ENCODE results near the gene F12. TPM values are rescaled to one million over a fixed set of nuclear protein-coding genes. Genes with fewer than 3 reads are reported as not detected.
"Not testable (repeated sequence)": the region's sequence is repeated elsewhere in the genome, so short reads cannot be mapped to it uniquely, and the experiment has no call there.

F12 gene
- total RNA-seq, 2 experiments from 2014 or later: 12.0 to 12.7 TPM

DNA sequence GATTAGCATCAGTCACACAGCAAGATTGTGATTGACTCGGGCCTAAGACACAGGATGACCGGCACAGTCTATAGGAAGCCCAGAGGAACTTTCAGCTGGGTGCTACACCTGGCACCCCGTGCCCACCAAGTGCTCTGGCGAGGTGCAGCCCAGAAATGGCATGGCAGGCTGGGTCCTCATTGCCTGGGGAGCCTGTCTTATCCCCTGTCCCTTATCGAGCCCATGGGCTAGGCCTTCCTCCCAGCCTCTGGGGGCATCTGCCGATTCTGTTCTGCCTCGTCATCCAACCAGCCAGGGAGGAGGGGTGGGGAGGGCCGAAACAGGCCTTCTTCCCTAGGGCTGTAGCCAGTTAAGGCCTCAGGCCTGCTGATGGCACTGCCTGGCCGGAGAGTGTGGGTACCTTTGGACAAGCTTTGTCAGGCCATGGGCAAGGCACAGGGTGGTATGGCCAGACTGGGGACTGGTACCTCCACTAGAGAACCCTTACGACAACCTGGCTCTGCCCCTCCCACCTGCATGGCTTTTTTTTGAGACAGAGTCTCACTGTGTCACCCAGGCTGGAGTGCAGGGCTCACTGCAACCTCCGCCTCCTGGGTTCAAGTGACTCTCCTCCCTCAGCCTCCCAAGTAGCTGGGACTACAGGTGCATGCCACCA, 18.7 kb upstream of the F12 start:
- CTCF ChIA-PET: interaction anchor here (0.8 to 14.3 kb wide), 9 partner anchors 12 to 118 kb away, joined by 3 to 145 read pairs (median 11); partner anchors contain the start of genes F12 and PFN3
- POLR2A ChIA-PET: interaction anchor here (1.0 to 10.3 kb wide), 6 partner anchors 13 to 76 kb away, joined by 3 to 226 read pairs (median 14); partner anchors contain the start of genes LMAN2 and PRR7

DNA sequence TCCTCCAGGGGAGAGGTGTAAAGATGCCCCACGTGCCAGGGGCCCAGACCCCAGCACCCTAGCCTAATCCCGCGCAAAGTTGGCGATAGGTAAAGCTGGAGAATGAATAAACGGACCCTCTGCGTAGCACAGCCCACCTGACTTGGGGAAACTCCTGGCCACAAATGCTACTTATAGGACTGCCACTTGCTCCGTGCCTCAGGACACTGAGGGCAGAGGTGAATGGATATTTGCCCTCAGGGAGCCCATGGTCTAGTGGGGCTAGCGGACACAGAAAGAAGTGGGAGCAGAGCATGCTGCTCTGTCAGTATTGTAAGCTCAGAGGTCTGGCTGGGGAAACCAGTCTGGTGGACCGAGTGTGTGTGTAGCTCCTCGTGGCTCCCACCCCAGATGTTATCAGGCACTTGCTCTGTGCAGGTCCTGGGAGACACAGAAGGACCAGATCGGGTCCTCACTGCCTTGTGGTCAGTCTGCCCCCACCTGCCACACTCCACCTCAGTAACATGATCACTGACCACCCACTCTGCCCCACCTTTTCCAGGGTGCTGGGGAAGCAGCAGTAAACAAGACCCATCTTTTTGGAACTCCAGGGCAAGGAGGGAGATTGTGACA, 18.0 kb upstream of the F12 start:
- ChIA-PET POLR2A (interaction anchor here (1.0 to 10.3 kb wide), 8 partner anchors 12 to 75 kb away, joined by 3 to 226 read pairs (median 6); partner anchors contain the start of genes LMAN2, PDLIM7 and PRR7), CTCF (interaction anchor here (1.0 to 14.3 kb wide), 5 partner anchors 18 to 314 kb away, joined by 4 to 145 read pairs (median 32); partner anchors contain the start of genes F12 and PFN3)

DNA sequence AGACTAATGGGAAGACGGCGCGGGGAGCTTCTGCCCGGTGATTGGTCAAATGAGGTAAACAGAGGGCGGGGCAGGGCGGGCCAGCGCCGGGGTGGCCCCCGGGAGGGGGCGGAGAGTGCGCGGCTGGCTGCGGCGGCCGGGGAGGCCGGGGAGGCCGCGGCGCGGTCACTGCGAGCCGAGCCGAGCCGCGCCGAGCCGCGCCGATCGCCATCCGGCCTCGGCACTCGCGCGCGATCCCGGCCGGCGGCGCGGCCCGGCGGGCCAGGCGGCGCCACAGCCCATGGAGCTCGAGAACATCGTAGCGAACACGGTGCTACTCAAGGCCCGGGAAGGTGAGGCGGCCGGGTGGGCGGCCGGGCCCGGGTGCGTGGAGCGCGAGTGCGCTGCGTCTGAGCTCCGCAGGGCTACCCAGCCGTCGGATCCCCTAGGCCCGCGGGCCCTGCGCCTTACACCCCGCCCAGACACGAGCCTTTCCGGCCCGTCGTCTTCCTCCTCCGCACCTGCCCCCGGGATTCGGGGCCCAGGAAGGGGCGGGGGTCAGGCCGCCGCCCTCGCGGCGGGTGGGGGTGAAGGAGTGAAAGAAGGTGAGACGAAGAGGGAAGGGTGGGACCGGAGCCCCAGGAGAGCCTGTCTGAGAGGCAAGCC, 17.3 kb upstream of the F12 start, which contains the start of gene GRK6:
TSS of gene GRK6 (plus strand) at position 111 of the 645 bp plus-strand sequence. CDS start at position 281, 170 bp downstream.
- ChIA-PET POLR2A (interaction anchor here (0.6 to 10.3 kb wide), 11 partner anchors 11 to 71 kb away, joined by 3 to 226 read pairs (median 5); partner anchors contain the start of genes PDLIM7 and PRR7), CTCF (interaction anchor here (0.6 to 14.3 kb wide), 8 partner anchors 10 to 313 kb away, joined by 3 to 145 read pairs (median 8); partner anchors contain the start of genes F12 and PFN3)

DNA sequence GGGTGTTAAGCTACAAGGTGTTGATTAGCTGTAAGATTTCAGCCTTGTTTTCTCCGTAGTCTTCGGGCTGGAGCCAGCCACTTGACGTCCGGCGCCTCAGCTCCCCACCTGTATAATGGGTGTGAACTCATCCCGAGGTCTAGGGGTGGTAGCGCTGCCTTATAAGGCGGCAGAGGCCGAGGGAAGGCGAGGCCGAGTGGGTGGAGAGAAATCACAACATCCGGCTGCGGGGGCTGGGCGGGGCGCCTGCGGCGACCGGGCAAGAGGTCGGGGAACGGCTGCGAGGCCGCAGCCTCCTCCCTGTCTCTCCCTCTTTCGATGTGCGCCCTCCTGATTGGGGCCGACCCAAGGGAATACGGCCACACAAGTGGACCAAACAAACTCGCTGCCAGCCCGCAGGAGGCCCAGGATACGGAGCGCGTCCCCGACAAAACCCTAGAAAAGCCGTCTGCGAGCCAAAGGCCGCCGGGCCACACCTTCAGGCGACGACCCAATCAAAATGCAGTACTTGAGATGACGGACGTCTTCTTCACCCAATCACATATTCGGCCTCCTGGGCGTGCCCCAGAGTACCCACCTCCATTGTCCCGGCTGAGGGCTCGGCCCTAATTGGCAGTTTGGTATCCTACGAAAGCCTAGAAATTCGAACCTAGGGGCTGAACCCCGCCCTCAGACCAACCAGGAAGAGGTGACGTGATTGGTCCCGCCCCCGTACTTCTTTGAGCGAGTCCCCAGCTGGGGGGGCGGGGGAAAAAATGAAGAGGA, 16.6 kb upstream of the F12 start:
- CTCF ChIA-PET: interaction anchor here (0.6 to 14.3 kb wide), 8 partner anchors 10 to 313 kb away, joined by 3 to 145 read pairs (median 8); partner anchors contain the start of genes F12 and PFN3
- POLR2A ChIA-PET: interaction anchor here (0.6 to 10.3 kb wide), 12 partner anchors 17 to 72 kb away, joined by 3 to 226 read pairs (median 4); partner anchors contain the start of genes F12, PDLIM7 and PRR7

DNA sequence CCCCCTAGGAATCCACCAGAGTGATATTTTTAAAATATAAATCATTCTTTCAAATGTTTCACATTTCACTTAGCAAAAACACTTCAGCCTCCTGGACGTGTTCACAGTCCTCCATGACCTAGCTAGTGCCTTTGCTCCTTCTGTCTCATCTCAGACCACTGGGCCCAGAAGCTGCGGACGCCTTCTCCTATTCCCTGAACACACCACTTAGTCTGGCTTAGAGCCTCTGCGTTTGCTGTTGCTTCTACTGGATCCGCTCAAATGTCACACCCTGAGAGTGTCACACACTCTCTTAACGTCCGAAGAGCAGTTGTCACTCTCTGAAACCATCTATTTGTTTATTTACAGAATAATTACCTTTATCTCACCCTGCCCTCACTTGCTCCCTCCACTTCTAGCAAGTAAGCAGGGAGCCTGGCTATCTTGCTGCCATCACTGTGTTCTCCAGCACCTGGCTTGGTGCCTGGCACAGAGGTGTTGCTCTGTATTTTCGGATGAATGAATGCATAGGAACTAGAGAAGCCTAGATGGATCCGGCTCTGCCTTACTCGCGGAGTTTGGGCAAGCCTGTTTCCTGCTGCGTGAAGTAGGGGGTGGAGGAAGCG, 15.9 kb upstream of the F12 start:
- POLR2A ChIA-PET: interaction anchor here (0.6 to 10.3 kb wide), 6 partner anchors 11 to 72 kb away, joined by 3 to 226 read pairs (median 4); partner anchors contain the start of genes F12, PDLIM7 and PRR7
- CTCF ChIA-PET: interaction anchor here (1.2 to 14.3 kb wide), 7 partner anchors 9 to 53 kb away, joined by 3 to 145 read pairs (median 11); partner anchors contain the start of genes F12 and PFN3

DNA sequence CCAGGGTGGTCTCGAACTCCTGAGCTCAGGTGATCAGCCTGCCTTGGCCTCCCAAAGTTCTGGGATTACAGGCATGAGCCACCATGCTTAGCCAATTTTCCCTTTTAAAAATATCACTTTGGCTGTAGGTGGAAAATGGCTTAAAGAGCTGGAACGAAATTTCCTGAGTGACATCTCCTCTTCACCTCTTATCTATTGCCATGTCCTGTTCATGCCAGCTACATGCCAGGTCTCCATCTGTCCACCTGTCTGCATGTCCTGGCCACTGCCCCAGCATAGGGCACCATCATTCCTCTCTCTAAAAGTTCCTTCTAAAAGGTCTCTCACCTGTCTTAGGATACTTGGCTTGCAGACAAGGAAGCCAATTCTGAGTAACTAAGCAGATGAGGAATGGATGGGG, 14.3 kb upstream of the F12 start:
- CTCF ChIA-PET: interaction anchor here (1.0 to 14.3 kb wide), 4 partner anchors 9 to 34 kb away, joined by 3 to 145 read pairs (median 61); partner anchors contain the start of gene PFN3
- POLR2A ChIA-PET: no interaction called here

DNA sequence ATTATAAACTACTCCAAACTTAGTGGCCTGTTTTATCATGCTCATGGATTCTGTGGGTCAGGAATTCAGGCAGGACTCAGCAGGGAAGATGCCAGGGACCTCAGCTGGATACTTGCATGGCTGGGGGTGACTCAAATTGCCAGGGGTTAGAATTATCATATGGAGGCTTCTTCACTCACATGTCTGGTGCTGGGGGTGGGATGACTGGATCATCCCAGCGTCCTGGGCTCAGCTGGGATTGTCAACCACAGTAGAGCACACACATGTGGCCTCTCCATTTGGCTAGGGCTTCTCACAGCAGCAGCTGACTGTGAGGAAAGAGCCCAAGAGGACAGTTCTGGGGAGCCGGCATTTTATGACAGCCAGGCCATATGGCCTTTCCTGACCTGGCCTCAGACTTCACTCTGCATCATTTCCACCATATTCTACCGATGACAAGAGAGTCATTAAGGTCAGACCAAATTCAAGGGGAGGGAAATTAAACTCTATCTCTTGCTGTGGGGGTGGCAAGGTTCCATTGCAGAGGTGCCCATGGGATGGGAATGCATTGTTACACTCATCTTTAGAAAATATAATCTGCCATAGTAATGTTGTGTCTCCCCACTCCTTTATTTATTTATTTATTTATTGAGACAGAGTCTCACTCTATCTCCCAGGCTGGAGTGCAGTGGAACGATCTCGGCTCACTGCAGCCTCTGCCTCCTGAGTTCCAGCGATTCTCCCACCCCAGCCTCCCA, 11.9 kb upstream of the F12 start:
- ChIA-PET CTCF (interaction anchor here (1.1 to 14.3 kb wide), 3 partner anchors 18 to 111 kb away, joined by 3 to 145 read pairs (median 4); partner anchors contain the start of gene PFN3), POLR2A (no interaction called here)

DNA sequence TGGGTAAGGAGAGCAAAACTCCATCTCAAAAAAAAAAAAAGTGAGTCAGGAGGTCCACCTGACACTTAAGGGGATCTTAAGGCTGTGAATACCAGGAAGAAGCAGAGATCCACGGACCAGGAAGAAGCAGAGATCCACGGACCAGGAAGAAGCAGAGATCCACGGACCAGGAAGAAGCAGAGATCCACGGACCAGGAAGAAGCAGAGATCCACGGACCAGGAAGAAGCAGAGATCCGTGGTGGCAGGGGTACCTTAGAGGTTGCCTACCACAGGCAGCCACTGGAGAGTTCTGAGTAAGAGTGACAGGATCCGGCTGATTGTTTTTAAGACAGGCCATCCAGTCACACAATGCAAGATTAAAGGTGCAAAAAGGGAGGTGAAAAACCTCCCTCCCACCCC, 11.1 kb upstream of the F12 start:
- CTCF ChIA-PET, POLR2A ChIA-PET: not testable (repeated sequence)

- ChIA-PET CTCF (interaction anchor here (0.8 to 7.0 kb wide), 2 partner anchors 14 to 15 kb away, joined by 3 to 54 read pairs; no protein-coding TSS in a partner anchor), POLR2A (no interaction called here)
Observed at GRCh38 chr5:177419046-177419445, 9.7 kb upstream of the F12 start.

GRCh38 chr5:177417081-177417480, 7.7 kb upstream of the F12 start:
- POLR2A ChIA-PET: not testable (repeated sequence)
- CTCF ChIA-PET: interaction anchor here (1.4 to 7.0 kb wide), 2 partner anchors 9 to 13 kb away, joined by 3 to 54 read pairs; no protein-coding TSS in a partner anchor

- CTCF ChIA-PET: interaction anchor here (0.7 to 7.0 kb wide), 5 partner anchors 9 to 44 kb away, joined by 3 to 54 read pairs (median 3); no protein-coding TSS in a partner anchor
- POLR2A ChIA-PET: interaction anchor here (0.5 to 1.5 kb wide), 2 partner anchors 10 to 25 kb away, joined by 3 read pairs; no protein-coding TSS in a partner anchor
Observed at GRCh38 chr5:177414481-177414880, 5.1 kb upstream of the F12 start.

GRCh38 chr5:177412603-177413233, 3.4 kb upstream of the F12 start:
- ChIA-PET CTCF (interaction anchor here (0.8 to 7.0 kb wide), 4 partner anchors 9 to 43 kb away, joined by 3 to 54 read pairs (median 4); no protein-coding TSS in a partner anchor), POLR2A (interaction anchor here (0.9 to 1.6 kb wide), 3 partner anchors 17 to 57 kb away, joined by 4 to 5 read pairs (median 4); no protein-coding TSS in a partner anchor)

DNA sequence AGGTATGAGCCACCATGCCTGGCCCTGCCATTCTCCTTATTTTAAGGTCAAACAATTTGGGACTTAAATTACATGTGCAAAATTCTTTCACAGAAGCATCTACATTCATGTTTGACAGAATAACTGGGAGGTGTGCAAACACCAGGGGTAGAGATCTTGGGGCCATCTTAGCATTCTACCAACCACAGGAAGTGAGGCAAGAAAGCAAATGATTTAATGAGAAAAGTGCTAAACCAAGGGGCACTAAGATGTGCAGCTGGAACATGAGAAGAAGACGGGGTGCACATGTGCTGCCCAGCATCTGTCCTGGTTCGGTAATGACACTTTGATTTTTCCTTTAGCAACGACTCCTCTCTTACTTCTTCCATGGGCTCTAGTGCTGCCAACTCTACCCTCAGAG, 1.2 kb upstream of the F12 start:
- CTCF ChIA-PET: interaction anchor here (0.7 to 3.5 kb wide), 4 partner anchors 16 to 481 kb away, joined by 3 to 11 read pairs (median 7); partner anchors contain the start of gene GRK6
- POLR2A ChIA-PET: interaction anchor here (1.1 kb wide), 1 partner anchor 31 kb away, joined by 4 read pairs; no protein-coding TSS in a partner anchor

DNA sequence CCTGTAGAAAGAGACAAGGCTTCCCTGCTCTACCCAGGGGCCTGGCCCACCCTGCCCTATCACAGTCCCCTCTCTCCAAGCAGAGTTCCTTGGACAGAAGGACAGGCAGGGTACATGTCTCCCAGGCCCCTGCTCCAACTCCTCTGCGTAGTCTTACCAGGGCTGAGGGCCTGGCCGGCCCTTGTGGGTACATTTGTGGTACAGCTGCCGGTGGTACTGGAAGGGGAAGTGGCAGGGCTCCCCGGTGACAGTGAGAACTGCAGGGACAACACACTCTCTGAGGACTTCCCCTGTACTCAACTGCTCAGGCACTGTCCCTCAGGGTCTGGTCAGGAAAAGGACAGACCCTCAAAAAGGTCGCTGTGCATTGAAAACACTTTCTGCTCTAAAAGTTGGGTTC, 3.6 kb downstream of the F12 start:
- ChIA-PET CTCF (interaction anchor here (4.3 to 7.9 kb wide), 4 partner anchors 10 to 42 kb away, joined by 54 to 312 read pairs (median 134); partner anchors contain the start of genes GRK6 and PRR7), POLR2A (interaction anchor here (3.1 to 5.0 kb wide), 2 partner anchors 22 to 42 kb away, joined by 16 to 55 read pairs; partner anchors contain the start of gene GRK6)

GRCh38 chr5:177405312-177405711, 4.1 kb downstream of the F12 start:
- ChIA-PET CTCF (interaction anchor here (0.8 to 7.9 kb wide), 13 partner anchors 10 to 114 kb away, joined by 3 to 312 read pairs (median 23); partner anchors contain the start of genes GRK6, PDLIM7 and PRR7), POLR2A (interaction anchor here (0.6 to 5.0 kb wide), 6 partner anchors 16 to 50 kb away, joined by 3 to 55 read pairs (median 28); partner anchors contain the start of gene GRK6)
